Measurements from ENCODE around the gene AHNAK2.
"Not testable (repeated sequence)": the region's sequence is repeated elsewhere in the genome, so short reads cannot be mapped to it uniquely, and the experiment has no call there.

AHNAK2 gene

GRCh38 chr14:104950021-104950420 is 28.2 kb downstream of the AHNAK2 start:
- DNase-seq: no peak

- not testable (repeated sequence) for DNase-seq
These were observed 28.7 kb downstream of the AHNAK2 start for GRCh38 chr14:104949406-104949955.

DNA sequence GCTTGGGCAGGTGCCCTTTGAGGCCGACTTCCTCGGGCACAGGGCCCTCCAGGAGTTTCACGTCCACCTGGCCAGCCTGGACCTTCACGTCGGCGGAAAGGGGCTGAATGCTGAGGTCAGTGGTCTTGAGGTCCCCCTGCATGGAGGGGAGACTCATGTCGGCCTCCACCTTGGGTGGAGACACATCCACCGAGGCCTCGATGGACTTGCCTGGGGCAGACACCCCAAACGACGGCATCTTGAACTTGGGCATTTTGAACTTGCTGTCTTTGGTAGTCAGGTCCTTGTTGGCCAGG is 29.5 kb downstream of the AHNAK2 start:
- DNase-seq: no peak

DNA sequence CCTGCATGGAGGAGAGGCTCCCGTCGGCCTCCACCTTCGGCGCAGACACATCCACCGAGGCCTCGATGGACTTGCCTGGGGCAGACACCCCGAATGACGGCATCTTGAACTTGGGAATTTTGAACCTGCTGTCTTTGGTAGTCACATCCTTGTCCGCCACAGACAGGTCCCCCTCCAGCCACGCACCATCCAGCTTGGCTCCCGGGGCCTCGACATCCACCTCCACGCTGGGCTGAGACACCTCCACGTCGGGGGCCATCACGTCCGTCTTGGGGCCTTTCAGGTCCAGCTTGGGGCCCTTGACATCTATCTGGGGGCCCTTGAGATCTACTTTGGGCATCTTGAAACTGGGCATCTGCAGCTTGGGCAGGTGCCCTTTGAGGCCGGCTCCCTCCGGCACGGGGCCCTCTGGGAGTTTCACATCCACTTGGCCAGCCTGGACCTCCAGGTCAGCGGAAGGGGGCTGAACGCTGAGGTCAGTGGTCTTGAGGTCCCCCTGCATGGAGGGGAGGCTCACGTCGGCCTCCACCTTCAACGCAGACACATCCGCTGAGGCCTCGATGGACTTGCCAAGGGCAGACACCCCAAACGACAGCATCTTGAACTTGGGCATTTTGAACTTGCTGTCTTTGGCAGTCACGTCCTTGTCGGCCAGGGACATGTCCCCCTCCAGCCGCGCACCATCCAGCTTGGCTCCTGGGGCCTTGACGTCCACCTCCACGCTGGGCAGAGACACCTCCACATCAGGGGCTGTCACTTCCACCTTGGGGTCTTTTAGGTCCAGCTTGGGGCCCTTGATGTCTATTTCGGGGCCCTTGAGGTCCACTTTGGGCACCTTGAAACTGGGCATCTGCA is 30.1 kb downstream of the AHNAK2 start:
- not testable (repeated sequence) for DNase-seq

GRCh38 chr14:104947201-104947600 is 31.0 kb downstream of the AHNAK2 start:
- DNase-seq: not testable (repeated sequence)

GRCh38 chr14:104945986-104946965 is 31.9 kb downstream of the AHNAK2 start:
- DNase-seq: not testable (repeated sequence)

DNA sequence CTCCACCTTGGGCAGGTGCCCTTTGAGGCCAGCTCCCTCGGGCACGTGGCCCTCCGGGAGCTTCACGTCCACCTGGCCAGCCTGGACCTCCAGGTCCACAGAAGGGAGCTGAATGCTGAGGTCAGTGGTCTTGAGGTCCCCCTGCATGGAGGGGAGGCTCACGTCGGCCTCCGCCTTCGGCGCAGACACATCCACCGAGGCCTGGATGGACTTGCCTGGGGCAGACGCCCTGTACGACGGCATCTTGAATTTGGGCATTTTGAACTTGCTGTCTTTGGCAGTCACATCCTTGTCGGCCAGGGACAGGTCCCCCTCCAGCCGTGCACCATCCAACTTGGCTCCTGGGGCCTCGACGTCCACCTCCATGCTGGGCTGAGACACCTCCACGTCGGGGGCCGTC is 32.9 kb downstream of the AHNAK2 start:
- DNase-seq: not testable (repeated sequence)

DNA sequence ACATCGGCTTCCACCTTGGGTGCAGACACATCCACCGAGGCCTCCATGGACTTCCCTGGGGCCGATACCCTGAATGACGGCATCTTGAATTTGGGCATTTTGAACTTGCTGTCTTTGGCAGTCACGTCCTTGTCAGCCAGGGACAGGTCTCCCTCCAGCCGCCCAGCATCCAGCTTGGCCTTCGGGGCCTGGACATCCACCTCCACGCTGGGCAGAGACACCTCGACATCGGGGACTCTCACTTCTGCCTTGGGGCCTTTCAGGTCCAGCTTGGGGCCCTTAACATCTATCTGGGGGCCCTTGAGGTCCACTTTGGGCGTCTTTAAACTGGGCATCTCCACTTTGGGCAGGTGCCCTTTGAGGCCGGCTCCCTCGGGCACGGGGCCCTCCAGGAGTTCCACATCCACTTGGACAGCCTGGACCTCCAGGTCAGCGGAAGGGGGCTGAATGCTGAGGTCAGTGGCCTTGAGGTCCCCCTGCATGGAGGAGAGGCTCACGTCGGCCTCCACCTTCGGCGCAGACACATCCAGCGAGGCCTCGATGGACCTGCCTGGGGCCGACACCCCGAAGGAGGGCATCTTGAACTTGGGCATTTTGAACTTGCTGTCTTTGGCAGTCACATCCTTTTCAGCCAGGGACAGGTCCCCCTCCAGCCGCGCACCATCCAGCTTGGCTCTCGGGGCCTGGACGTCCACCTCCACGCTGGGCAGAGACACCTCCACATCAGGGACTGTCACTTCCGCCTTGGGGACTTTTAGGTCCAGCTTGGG is 33.6 kb downstream of the AHNAK2 start:
- not testable (repeated sequence) for DNase-seq

GRCh38 chr14:104944016-104944308 is 34.2 kb downstream of the AHNAK2 start:
- DNase-seq: not testable (repeated sequence)

GRCh38 chr14:104943216-104944015 is 34.8 kb downstream of the AHNAK2 start:
- DNase-seq: not testable (repeated sequence)

- no peak for DNase-seq
These were observed 35.6 kb downstream of the AHNAK2 start for GRCh38 chr14:104942586-104942985.

DNA sequence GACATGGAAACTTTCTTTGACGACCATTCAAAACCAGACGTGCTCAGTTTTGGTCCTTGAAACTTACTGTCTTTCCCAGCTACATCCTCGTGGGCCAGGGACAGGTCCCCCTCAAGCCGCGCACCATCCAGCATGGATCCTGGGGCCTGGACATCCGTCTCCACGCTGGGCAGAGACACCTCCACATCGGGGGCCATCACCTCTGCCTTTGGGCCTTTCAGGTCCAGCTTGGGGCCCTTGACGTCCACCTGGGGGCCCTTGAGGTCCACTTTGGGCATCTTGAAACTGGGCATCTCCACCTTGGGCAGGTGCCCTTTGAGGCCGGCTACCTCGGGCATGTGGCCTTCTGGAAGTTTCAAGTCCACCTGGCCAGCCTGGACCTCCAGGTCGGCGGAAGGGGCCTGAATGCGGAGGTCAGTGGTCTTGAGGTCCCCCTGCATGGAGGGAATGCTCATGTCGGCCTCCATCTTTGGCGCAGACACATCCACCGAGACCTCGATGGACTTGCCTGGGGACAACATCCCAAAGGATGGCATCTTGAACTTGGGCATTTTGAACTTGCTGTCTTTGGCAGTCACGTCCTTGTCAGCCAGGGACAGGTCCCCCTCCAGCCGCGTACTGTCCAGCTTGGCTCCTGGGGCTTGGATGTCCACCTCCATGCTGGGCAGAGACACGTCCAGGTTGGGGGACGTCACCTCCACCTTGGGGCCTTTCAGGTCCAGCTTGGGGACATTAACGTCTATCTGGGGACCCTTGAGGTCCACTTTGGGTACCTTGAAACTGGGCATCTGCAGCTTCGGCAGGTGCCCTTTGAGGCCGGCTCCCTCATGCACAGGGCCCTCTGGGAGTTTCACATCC is 36.4 kb downstream of the AHNAK2 start:
- DNase-seq: no peak

DNA sequence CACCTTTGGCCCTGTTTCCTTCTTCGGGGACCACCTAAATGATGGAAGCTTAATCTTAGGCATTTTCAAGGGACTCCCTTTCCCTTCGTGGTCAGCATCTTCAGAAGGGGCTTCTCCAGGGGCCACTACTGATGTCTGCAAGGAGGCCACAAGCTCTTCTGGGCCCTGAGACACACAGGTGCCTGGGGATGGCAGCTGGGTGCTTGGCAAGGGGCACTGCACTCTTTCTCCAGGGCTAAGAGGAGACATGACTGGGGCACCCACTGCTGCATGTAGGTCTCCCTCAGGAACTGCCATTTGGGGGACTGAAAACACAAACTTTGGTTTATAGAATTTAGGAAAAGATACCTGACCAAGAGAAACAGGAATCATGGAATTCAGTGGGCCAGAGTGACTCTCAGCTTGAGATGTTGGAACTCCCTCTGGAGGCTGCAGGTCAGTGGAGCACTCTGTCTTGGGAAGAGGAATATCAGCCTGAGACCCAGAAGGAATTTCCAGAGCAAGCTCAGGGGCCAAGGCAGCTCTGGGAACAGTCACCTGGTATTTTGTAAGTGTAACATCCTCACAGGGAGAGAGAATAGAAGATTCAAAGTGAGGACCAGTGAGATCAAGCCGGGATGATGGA is 37.5 kb downstream of the AHNAK2 start:
- no peak for DNase-seq

DNA sequence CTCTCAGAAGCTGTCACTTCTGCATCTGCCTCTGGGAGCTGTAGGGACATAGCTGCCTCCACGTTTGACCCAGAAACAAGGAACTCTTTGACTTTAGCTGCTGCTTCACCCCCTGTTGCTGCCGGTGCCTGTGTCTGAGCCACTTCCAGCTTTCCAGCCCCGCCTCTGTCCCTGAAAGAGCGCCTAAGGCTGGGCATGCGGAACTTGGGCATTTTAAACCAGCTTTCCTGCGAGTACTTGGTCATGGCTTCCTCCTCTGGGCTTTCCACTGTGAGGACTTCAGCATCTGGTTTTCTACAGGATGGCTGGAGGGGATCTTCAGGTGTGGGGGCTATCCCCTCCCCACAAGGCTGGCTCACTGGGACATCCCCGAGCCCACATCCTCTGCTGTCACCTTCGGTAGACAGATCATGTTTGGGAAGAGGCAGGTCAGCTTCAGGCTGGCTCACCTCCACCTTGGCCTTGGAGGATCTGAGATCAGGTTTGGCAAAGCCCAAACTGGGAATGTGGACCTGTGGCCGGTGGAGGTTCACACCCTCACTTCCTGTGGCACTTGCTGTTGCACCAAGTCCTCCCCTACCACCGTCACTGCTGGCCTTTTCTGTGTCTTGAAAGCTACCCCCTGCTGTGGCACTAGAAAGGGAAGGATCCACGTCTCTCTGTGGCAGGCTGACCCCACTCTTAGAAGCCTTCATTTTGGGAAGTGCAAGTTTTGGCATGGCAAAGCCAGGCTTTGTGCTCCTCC is 38.3 kb downstream of the AHNAK2 start:
- no peak for DNase-seq

GRCh38 chr14:104938960-104939359 is 39.2 kb downstream of the AHNAK2 start:
- no peak for DNase-seq

DNA sequence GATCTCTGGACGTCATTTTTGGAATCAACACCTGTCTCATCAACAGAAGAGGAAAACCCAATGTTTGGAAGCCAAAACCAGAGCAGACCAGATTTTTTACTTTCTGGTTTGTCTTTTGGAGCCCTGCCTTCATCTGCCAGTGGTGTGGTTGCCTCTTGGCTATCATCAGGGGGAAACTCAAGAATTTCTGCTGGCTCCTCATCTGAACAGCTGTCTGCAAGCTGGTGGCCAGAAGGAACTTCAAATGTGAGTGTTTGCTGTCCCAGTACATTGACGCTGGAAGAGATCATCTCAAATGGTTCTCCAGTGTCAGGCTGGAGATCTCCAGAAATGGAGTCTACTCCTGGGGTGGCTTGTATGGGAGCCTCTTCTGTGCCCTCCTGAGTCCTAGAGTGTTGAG is 39.7 kb downstream of the AHNAK2 start:
- DNase-seq: no peak

GRCh38 chr14:104937694-104938365 is 40.3 kb downstream of the AHNAK2 start:
- DNase-seq: no peak

DNA sequence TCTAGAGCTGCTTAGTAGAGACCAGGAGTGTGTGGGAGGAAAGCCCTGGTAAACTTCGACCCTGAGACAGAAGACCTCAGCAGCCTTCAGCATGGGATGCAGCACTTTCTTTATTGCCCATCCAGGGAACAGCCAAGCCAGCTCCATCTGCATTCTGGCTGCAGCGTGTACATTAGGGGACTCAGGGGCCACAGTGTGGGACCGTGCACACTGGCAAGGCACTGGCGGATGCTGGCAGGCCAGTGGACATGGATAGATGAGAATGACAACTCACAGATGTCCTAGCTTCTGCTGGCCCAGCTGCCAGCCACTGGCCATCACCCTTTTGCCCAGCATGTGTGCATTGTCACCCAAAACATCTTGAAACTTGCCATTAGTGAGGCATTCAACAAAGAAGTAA is 41.0 kb downstream of the AHNAK2 start:
- DNase-seq: no peak

Data from NCI-H510A (cell line).